ENCODE measurements around the gene KLHL30.

Gene KLHL30

GRCh38 chr2:238119756-238120462, 18.6 kb upstream of the KLHL30 start:
- DNase-seq, result no peak

- no peak for DNase-seq
These were observed 17.8 kb upstream of the KLHL30 start for GRCh38 chr2:238120463-238121298.

- DNase-seq, result no peak
These were observed 16.8 kb upstream of the KLHL30 start for GRCh38 chr2:238121511-238122286.

GRCh38 chr2:238122287-238123217, 15.9 kb upstream of the KLHL30 start:
- no peak for DNase-seq

GRCh38 chr2:238123218-238123971, 15.1 kb upstream of the KLHL30 start:
- DNase-seq, result no peak

GRCh38 chr2:238123991-238124470, 14.4 kb upstream of the KLHL30 start:
- DNase-seq, result no peak

GRCh38 chr2:238124488-238125126, 13.9 kb upstream of the KLHL30 start:
- no peak for DNase-seq

GRCh38 chr2:238125127-238125885, 13.2 kb upstream of the KLHL30 start:
- DNase-seq, result no peak

- DNase-seq, result no peak
These were observed 12.1 kb upstream of the KLHL30 start for GRCh38 chr2:238126338-238126737.

- no peak for DNase-seq
These were observed 11.7 kb upstream of the KLHL30 start for GRCh38 chr2:238126775-238127164.

- no peak for DNase-seq
These were observed 11.1 kb upstream of the KLHL30 start for GRCh38 chr2:238127165-238128060.

GRCh38 chr2:238128061-238128440, 10.4 kb upstream of the KLHL30 start:
- DNase-seq, result no peak

- DNase-seq, result no peak
These were observed 9.9 kb upstream of the KLHL30 start for GRCh38 chr2:238128534-238129001.

- DNase-seq, result no peak
These were observed 9.1 kb upstream of the KLHL30 start for GRCh38 chr2:238129166-238130010.

GRCh38 chr2:238130111-238130695, 8.3 kb upstream of the KLHL30 start:
- no peak for DNase-seq

- no peak for DNase-seq
These were observed 7.5 kb upstream of the KLHL30 start for GRCh38 chr2:238130696-238131628.
